ENCODE measurements around the gene IL17C.
"Not testable (repeated sequence)": the region's sequence is repeated elsewhere in the genome, so short reads cannot be mapped to it uniquely, and the experiment has no call there.

The IL17C gene

GRCh38 chr16:88662843-88663606 is 24.7 kb downstream of the IL17C start, which contains the start of gene MVD:
Gene MVD (minus strand): TSS chr16:88663091. CDS start chr16:88663080, 11 bp downstream.
- FAIRE-seq, result no peak

GRCh38 chr16:88665148-88665547 is 26.8 kb downstream of the IL17C start:
- no peak for FAIRE-seq

GRCh38 chr16:88665570-88665969 is 27.2 kb downstream of the IL17C start:
- no peak for FAIRE-seq

- no peak for FAIRE-seq
Measured at GRCh38 chr16:88667461-88667860, 29.1 kb downstream of the IL17C start.

- FAIRE-seq, result not testable (repeated sequence)
Measured at GRCh38 chr16:88669493-88669892, 31.1 kb downstream of the IL17C start.

GRCh38 chr16:88669980-88670379 is 31.6 kb downstream of the IL17C start:
- FAIRE-seq, result no peak

- FAIRE-seq, result no peak
Measured at GRCh38 chr16:88671806-88672205, 33.4 kb downstream of the IL17C start.

- no peak for FAIRE-seq
Measured at GRCh38 chr16:88672776-88673175, 34.4 kb downstream of the IL17C start.

- no peak for FAIRE-seq
Measured at GRCh38 chr16:88673716-88674379, 35.5 kb downstream of the IL17C start.

GRCh38 chr16:88676502-88677242 is 38.3 kb downstream of the IL17C start:
- FAIRE-seq, result no peak

- no peak for FAIRE-seq
Measured at GRCh38 chr16:88677721-88678120, 39.3 kb downstream of the IL17C start.

GRCh38 chr16:88678224-88678979 is 40.0 kb downstream of the IL17C start:
- no peak for FAIRE-seq

- no peak for FAIRE-seq
Measured at GRCh38 chr16:88680554-88681083, 42.2 kb downstream of the IL17C start.

GRCh38 chr16:88681084-88681680 is 42.8 kb downstream of the IL17C start:
- FAIRE-seq, result no peak

GRCh38 chr16:88681709-88682451 is 43.5 kb downstream of the IL17C start:
- no peak for FAIRE-seq

- no peak for FAIRE-seq
Measured at GRCh38 chr16:88684569-88685155, 46.3 kb downstream of the IL17C start.

- FAIRE-seq, result no peak
Measured at GRCh38 chr16:88685156-88686061, 47.0 kb downstream of the IL17C start.

- no peak for FAIRE-seq
Measured at GRCh38 chr16:88686062-88686438, 47.7 kb downstream of the IL17C start.

GRCh38 chr16:88686439-88687253 is 48.3 kb downstream of the IL17C start, which contains the start of gene SNAI3:
Gene SNAI3 (minus strand): TSS chr16:88686507. CDS start chr16:88686406, 101 bp downstream.
- no peak for FAIRE-seq
